OCI-LY7 (cell line): ENCODE data around the gene RBM47.

Experiments
- CTCF ChIP-seq: fragments of 200-600 bp; sonication (generic); conservative IDR thresholded peaks from 2 replicates; pipeline ENCODE4 v1.5.1; 2014; ENCODE audit warnings: mild to moderate bottlenecking, antibody characterized with exemption, low read length, moderate library complexity, mixed read lengths
- EZH2phosphoT487 ChIP-seq: fragments of 200-600 bp; sonication (generic); IDR thresholded peaks from 2 replicates; pipeline ENCODE4 v1.6.1; 2018; ENCODE audit warnings: low read depth, borderline replicate concordance, mild to moderate bottlenecking, mixed run types, antibody characterized with exemption, low read length, moderate library complexity, mixed read lengths

- TF ChIP-seq CTCF (no peak), EZH2phosphoT487 (no peak)
Measured at GRCh38 chr4:40515398-40516293, 114.0 kb downstream of the RBM47 start.
